ENCODE measurements around the gene CNTNAP2.
"Not testable (repeated sequence)": the region's sequence is repeated elsewhere in the genome, so short reads cannot be mapped to it uniquely, and the experiment has no call there.

CNTNAP2 gene

DNA sequence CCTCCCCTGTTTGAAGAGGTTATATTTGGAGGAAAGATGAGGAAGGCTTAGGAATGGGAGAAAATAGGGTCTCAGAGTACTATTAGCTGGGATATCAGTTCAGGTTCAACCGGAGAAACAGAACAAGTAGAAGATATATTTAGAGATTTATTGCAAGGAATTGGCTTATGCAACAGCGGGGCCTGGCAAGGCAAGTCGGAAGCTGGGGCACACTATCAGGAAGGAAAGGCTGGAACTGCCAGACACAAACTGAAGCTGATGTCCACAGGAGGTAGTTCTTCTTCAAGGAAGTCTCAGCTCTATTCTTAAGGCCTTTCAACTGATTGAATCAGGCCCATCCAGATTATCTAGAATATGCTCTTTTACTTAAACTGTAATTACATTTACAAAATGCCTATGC, 1534.4 kb downstream of the CNTNAP2 start:
- no peak for DNase-seq (ENCODE audit: low spot score)

GRCh38 chr7:147651601-147652000, 1535.0 kb downstream of the CNTNAP2 start:
- DNase-seq (ENCODE audit: low spot score), result no peak

DNA sequence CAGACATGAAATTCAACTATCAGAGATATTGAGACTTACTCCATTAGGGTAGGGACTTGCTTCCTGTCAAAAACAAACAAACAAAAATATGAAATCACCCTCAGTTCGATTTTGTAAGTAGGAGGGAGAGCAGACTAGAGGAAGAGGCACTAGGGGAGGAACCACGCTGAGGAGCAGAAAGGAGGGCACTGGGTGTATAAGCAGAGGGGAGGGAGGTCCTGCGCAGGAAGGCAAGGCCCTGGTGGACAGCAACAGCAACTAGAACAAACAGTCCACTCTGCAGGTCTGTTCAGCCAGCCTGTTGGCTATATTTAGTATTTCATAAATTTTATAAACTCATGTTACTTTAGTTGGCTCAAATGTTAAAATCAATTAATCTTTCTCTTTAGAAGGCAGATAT, 1536.9 kb downstream of the CNTNAP2 start:
- DNase-seq (ENCODE audit: low spot score), result no peak

GRCh38 chr7:147658392-147658967, 1541.9 kb downstream of the CNTNAP2 start:
- peak; percentile 25 for DNase-seq (ENCODE audit: low spot score)

DNA sequence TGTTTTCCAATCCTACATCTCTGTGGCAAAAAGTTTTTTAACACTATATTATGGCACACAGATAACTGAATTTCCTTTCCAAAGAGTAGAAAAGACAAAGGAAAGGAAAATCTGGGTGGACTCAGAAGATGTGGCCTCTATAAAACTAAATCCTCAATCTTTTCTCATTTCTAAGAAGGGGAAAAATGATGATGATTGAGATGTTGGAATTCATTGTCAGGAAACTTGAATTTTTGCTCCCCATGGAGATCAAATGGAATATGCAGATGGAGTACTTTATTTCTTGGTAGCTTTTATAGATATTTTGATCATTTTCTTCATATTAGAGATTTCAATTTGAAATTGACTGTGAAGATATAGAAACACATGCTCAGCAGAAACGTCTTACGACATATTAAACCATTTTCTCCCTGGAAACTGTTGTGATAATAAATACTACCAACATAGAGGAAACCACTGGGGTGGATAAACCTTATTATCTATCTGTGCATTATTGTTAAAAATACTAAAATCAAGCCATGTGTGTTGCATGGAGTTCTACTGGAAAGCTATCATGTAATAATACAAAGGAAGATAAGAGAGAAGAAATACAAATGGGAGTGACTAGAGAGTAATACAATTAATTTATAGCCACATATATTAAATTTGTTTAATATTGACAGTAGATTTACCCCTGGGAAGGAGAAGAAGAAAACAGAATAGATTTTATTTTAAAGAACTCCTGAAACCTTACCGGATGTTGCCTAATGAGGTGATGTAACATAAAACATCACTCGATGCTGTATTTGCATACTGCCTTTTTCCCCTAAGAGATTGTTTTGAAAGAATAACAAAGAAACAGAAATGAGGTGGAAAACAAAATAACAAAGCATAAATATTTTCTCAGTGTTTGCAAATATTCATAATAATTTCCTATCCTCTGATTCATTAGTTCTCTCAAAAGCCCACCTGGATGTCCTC, 1542.7 kb downstream of the CNTNAP2 start:
- DNase-seq (ENCODE audit: low spot score), result no peak

DNA sequence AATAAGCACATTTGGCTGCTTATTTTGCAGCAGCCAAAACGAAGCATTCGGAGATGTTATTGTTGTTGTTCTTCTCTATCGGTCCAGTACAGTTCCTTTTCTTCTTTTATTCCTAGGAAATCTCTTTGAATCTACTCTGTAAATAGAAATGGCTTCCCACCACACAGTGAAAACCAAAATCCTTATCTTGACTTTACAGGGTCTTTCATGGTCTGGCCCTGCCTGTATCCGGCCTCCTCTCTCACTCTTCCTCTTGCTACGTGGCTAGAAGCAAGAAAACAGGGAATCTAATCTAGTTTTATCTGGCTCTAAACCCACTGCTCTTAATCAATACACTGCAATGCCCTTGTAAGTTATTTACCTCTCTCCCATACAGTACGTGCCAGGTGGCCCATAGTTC, 1547.9 kb downstream of the CNTNAP2 start:
- no peak for DNase-seq (ENCODE audit: low spot score)

GRCh38 chr7:147670759-147671158, 1554.2 kb downstream of the CNTNAP2 start:
- no peak for DNase-seq (ENCODE audit: low spot score)

DNA sequence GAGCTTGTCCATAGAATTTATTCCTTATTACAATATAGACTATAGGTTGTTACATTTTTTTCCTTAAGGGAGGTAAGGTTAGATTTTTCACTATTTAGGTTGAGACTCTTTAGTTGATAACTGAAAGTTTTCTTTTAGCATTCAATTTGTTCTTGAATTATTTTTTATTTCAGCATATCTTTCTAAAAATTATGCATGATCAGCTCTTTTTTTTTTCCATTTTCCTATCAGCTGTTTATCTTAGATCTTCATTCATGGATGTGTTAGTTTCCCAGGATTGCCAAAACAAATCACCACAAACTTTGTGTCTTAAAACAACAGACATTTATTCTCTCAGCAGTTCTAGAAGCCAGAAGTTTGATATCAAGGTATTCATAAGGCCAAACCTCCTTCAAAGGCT, 1558.1 kb downstream of the CNTNAP2 start:
- no peak for DNase-seq (ENCODE audit: low spot score)

DNA sequence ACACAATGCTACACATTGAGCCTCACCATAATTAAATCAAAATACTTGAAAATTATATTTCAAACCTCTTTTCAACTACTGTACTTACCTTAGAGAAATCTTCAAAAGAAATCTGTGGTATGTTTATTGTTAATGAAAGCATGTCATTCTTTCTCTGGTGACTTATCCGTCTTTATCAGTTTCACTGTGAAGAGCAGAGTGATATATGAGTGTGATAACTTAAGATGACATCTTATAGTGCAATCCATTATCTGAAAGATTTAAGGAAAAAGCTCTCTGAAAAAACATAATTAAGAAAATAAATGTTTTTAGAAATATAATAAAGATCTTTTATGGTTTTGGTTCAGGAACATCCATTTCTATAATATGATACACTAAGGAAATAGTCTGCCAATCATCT, 1562.3 kb downstream of the CNTNAP2 start:
- DNase-seq (ENCODE audit: low spot score), result no peak

GRCh38 chr7:147681530-147681929, 1564.9 kb downstream of the CNTNAP2 start:
- DNase-seq (ENCODE audit: low spot score), result no peak

- no peak for DNase-seq (ENCODE audit: low spot score)
Measured at GRCh38 chr7:147700702-147701101, 1584.1 kb downstream of the CNTNAP2 start.

GRCh38 chr7:147707926-147708325, 1591.3 kb downstream of the CNTNAP2 start:
- DNase-seq (ENCODE audit: low spot score), result no peak

- DNase-seq (ENCODE audit: low spot score), result no peak
Measured at GRCh38 chr7:147708871-147709270, 1592.3 kb downstream of the CNTNAP2 start.

GRCh38 chr7:147711447-147711846, 1594.8 kb downstream of the CNTNAP2 start:
- DNase-seq (ENCODE audit: low spot score), result no peak

- DNase-seq (ENCODE audit: low spot score), result no peak
Measured at GRCh38 chr7:147721962-147722830, 1605.6 kb downstream of the CNTNAP2 start.

GRCh38 chr7:147723536-147723935, 1606.9 kb downstream of the CNTNAP2 start:
- DNase-seq (ENCODE audit: low spot score), result no peak

GRCh38 chr7:147731311-147731710, 1614.7 kb downstream of the CNTNAP2 start:
- DNase-seq (ENCODE audit: low spot score), result no peak

- not testable (repeated sequence) for DNase-seq (ENCODE audit: low spot score)
Measured at GRCh38 chr7:147737559-147738214, 1621.1 kb downstream of the CNTNAP2 start.

DNA sequence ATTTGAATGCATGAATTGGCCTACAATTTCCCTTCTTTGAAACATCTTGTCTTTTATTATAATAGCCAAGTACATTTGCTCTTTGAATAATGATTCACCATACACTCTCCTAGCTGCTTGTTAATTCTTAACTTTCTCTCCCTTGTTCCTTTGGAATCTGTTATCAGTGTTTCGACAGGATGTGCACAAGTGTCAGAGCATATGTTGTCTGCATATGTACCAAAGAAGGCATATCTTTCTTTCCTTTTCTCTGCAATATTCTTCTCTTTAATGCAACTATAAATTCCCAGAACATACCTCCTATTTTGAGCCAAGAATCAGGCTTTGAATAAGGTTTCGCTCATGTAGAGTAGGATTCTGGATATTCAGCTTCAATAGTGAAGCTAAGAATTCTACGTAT, 1625.7 kb downstream of the CNTNAP2 start:
- DNase-seq (ENCODE audit: low spot score), result no peak

DNA sequence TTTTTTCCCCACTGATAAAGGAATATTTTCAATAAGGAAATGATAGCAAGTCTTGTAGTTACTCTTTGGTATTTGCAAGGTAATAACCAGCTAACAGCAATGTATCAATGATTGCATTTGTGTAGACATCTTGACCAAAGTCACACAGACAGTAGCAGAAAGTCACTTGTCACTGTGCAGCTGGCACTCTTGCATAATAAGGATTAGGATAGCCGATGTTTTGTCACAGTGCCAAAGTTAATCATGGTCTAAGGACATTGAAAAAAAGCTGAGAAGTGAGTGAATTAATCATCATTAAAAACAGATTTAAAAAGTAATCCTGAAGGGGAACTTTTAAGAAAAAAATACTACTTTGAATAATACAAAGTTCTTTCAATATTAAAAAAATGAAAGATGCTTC, 1639.7 kb downstream of the CNTNAP2 start:
- DNase-seq (ENCODE audit: low spot score), result no peak

GRCh38 chr7:147759327-147759943, 1642.8 kb downstream of the CNTNAP2 start:
- DNase-seq (ENCODE audit: low spot score), result no peak

DNA sequence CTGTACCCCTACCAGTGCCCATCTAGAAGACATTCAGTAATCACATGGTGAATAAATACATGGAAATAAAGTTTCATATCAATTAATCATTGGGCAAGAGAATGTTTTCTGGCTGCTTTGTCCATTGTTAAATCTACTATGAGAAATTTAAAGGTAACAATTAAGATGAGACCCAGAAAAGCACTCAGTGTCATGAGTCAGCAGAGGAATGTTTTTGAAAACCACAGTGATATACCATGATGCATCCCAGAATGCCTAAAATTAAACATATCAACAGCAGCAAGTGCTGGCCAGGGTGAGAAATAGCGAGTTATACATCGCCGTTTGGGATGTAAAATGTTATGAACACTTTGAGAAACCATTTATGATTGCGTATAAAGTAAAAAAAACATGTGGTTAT, 1648.7 kb downstream of the CNTNAP2 start:
- DNase-seq (ENCODE audit: low spot score), result no peak

Data from AG20443 (cell line).